HG03520 (cell line): ENCODE data around the gene PDE7B.
"Not testable (repeated sequence)": the region's sequence is repeated elsewhere in the genome, so short reads cannot be mapped to it uniquely, and the experiment has no call there.

Experiments used
- ATAC-seq: cut with Tn5 transposase; IDR thresholded peaks from one replicate; pipeline ENCODE4 v1.9.1; 2021; ENCODE audit warnings: mild to moderate bottlenecking, moderate library complexity; ENCODE audit not compliant: unreplicated experiment

PDE7B gene

DNA sequence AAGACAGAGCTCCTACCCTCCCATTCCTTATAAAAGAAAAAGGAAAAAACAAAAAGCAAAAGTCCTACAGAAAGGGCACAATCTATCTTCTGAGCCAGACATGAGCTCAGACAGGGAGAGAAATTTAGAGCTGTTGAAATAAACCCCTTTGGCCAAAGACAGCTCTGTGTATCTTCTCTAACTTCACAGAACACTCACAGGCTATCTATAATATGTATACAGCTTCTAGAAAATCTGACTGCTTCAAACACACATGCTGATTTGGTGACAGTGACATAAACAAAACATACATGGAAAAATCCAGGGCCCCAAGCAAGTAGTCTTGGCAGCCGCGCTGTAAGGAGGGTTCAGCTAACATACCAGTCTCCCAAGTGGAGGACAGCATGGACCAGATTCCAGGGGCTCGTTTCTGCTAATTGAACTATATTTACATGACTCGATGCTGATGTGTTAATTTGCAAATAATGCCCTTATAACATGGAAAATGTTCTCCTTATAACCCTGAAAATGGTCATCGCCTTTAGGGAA, 361.6 kb downstream of the PDE7B start:
- ATAC-seq, result no peak

DNA sequence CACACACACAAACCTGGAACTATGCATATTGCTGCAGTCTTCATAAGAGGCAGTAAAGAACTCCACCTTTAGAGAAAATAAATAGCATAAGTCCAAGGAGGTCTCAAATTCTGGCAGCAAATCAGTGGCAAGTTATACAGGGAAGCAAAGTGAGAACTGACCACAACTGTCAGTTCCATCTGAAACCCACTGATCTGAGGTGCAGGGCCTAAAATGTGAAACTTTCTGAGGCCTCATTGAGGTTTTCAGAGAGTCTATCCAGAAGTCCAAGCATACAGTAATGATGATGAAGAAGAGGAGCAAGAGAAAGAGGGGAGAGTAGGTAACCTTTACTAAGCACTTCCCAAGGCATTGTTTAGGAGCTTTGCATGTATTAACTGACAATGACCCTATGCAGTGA, 362.4 kb downstream of the PDE7B start:
- no peak for ATAC-seq

DNA sequence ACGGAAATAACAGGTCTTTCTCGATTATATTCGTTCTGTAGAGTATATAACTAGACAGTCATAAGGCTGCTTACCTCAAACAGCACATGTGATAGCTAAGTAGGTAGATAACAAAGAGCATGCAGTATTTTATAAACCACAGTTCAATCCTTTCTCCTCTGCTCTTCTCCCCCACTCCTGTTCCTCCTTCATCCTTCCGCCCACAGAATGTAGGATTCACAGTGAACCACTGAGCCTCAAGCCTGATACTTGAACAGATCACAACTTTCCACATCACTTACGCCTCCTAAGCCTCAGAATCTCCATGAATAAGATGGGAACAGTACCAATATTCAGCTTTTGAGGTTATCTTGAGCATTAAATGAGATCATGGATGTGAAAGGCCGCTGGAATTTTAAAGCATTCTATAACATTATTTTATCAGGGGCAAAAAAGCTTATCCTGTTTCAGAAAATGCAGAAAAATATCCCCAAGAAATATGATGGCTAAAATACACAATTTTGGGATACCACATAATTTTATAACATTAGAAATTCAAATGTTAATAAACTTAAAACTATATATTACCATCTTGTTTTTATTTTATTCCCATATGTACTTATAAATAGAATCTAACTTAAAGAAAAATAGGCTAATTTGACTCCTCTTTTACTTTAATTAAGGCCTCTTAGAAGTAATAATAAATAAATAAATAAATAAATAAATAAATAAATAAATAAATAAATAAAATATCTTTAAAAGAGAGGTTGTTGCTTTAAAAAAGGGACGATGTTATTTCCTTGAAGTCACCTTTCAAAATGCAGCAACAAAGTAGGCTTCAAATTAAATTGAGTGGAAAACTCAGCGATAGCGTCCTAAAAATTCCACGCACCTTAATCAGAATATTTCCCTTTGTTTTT, 365.3 kb downstream of the PDE7B start:
- no peak for ATAC-seq

DNA sequence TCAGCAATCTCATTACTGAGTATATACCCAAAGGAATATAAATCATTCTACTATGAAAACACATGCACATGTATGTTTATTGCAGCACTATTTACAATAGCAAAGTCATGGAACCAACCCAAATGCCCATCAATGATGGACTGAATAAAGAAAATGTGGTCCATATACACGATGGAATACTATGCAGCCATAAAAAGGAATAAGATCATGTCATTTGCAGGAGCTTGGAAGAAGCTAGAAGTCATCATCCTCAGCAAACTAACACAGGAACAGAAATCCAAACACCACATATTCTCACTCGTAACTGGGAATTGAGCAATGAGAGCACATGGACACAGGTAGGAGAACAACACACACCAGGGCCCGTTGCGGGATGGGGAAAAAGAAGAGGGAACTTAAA, 373.5 kb downstream of the PDE7B start:
- not testable (repeated sequence) for ATAC-seq

DNA sequence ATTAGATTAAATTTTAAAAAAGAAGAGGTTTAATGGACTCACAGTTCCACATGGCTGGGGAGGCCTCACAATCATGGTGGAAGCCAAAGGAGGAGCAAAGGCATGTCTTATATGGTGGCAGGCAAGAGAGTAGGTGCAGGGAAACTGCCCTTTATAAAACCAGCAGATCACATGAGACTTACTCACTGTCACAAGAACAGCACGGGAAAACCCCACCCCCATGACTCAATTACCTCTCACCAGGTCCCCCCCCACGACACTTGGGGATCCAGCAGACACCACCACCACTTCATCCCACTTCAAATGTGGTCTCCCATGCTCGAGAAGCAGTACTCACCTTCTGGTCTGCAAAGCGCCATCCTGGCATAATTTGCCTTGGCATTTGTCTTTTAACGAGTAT, 374.0 kb downstream of the PDE7B start:
- no peak for ATAC-seq

DNA sequence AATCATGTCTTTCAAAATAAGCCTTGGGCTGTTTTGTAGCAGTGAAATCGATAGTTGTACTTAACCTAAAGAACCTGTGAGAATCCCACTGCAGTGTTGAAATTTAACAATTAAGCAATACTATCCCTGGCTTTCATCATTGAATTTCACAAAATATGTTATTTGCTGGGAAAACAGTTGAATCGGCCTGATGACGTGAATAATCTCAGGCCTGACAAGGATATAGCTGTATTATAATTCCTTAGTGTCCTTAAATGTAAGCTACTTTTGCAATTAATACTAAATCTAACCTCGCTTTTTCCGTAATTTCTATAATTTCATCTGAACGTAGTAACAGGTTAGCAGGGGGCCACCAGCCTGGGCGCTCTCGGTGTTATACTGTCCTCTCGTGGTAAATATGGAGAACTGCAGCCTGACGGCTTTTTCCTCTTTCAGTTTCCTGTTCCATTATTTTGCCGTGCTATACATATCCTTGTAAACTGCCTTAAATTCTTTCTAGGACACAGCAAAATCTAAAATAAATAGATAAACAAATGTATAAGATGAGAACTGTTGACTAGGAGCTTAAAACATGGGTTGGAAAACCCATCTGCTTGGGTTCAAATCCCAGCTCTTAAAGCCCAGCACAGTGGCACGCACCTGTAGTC, 374.6 kb downstream of the PDE7B start:
- ATAC-seq, result peak; percentile 59

DNA sequence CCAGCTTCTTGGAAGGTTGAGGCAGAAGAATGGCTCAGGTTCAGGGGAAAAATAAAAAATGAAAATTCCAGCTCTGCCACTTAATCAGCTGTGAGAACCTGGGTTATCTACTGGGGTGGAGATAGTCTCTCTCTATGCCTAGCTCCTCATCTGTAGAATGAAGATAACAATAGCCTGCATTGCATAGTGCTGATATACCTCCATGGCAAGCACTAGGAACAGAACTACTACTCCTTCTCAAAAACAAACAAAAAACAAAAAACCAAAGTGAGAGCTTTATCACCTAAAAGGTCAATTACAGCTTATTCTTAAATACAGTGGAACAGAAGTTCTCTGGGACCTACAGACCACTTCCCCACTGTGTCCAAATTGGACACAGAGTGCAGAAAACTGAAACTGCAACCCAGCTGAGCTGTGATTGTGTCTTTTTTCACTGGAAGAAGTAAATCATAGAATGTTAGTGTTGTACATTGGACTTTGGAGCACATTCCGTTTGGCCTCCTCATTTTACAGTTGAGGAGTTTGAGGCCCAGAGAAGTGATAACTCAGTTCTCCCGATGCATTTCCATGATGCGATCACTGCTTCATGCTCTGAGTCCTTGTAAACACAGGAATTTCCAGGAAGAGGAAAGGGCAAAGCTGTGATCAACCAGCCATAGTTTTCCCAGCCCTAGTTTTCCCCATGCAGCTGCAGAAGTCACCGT, 375.3 kb downstream of the PDE7B start:
- peak; percentile 14 for ATAC-seq

DNA sequence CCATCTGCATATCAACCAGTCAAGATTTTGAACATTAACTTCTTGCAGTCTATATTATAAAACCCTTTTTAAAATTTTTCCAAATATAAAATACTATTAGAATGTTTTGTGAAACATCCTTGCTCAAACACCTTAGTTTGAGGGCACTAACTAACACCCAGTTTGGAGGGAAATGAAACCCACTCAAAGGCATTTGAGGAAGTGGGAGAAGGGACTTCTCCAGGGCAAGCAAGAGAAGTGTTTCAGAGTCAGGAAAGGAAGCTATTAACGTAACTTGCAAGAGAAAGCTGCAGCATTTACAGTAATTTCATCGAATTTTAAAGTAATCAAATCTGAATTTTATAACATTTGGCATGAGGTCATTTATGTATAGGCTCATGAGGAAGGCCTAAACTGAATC, 377.3 kb downstream of the PDE7B start:
- no peak for ATAC-seq

DNA sequence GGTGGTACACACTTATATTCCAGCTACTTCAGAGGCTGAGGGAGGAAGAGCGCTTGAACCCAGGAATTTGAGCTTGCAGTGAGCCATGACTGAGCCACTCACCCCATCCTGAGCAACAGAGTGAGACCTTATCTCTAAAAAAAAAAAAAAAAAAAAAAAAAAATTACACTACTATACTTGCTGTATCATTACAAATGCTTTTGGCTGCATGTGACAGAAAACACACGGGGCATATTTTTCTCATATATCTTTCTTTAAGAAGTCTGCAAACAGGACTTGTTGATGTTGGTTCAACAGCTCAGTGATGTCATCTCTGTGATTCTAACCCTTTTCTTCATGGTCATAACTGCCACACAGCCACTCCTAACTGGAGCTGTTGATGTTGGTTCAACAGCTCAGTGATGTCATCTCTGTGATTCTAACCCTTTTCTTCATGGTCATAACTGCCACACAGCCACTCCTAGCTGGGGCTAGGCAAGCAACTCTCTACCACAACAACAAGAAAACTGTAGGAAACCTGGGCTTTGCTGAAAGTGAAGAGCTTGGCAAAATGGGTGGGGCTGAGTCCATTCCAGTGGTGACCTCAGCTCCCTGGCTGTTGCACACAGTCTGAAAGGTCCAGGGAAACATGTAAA, 378.8 kb downstream of the PDE7B start:
- ATAC-seq, result no peak

DNA sequence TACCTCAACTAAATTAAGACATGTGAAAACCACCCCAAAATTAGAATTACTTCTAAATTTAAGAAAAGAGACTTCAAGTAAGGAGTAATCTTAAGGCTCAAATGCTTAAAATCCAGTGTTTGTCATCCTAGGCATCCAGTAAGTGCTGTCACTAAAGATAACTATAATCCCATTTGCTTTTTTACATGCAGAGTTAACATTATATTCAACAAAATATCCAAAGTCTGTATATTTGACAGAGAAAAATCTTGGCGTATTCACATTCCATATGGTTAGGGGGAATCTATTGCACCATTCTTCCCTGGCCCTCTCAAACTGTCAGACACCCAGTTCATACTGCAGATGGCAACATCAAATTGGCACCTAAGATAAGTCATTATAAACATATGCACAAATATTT, 381.2 kb downstream of the PDE7B start:
- no peak for ATAC-seq

DNA sequence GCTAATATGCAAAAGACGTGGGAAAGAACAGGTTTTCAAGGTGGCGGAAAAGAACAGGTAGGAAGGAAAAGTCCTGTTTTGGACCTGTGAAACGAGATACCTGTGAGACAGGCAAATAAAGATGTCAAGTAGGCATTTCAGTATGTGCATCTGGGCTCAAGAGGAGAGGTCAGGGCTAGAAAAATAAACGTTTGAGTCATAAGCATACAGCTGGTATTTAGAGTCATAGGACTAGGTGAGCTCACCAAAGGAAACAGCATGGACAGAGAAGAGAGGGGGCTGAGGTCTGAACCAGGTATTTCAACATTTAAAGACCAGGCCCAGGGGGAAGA, 383.7 kb downstream of the PDE7B start:
- no peak for ATAC-seq

DNA sequence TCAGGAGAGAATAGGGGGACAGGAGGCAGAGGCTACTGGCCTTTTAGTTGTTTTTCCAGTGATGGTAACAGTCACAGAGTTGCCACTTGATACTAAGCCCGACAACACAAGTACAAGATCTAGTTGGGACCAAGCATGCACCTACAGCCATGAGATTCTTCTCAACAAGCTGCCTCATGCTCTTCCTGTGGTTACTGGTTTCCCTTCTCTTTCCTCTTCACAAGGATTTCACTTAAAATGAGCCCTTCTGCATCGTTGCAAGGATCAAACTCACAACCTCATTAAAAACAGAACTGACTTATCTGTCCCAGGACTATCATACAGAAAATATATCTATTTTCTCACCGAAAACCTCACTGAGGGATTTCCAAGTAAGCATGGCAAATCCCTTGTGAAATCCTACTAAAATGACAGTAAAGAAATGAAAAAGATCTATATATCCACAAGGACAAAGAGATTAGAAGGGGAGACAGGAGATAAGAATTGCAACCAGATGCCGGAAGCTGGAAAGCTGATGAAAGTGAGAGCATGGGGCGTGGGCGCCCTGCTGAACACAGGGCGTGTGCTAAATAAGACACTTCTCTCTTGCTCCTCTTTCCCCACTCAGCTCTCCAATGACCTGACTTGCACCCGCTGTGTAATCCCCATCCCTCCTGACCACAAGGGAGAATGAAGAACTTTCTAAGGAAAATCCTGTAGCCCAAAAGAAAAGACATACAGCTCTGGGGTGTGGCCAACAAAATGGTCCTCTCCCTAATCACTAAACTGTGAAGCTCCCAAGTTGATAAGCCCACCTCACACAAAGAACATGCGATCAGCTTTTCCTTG, 385.2 kb downstream of the PDE7B start:
- no peak for ATAC-seq

DNA sequence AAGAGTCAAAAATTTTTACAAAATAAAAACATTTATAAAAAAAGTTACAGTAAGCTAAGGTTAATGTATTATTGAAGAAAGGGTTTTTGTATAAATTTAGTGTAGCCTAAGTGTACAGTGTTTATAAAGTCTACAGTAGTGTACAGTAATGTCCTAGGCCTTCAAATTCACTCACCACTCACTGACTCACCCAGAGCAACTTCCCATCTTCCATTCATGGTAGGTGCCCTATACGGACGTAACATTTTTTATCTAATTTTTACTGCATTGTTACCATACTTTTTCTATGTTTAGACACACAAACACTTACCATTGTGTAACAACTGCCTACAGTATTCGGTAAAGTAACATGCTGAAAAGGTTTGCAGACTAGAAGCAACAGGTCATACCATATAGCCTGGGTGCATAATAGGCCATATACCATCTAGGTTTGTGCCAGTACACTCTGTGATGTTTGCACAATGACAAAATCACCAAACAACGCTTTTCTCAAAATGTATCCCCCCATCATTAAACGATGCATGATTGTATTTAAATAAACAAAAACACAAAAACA, 392.6 kb downstream of the PDE7B start:
- no peak for ATAC-seq
